Muscle layer of colon (tissue), 2 donors: ENCODE measurements around the gene BCLAF1.

ENCODE experiments used
- H3K27ac ChIP-seq: one replicate; pipeline ENCODE4 v1.7.0; 2013; ENCODE audit warnings: low read depth, mild to moderate bottlenecking, low read length, moderate library complexity
- H3K27me3 ChIP-seq, 2 donors: one replicate each; pipeline ENCODE4 v1.7.0; 2013; ENCODE audit warnings: low read length in 2 of 2, mild to moderate bottlenecking in 2 of 2; ENCODE audit not compliant: insufficient read depth in 2 of 2, control insufficient read depth in 1 of 2
- H3K36me3 ChIP-seq: one replicate; pipeline ENCODE4 v1.7.0; 2013; ENCODE audit warnings: mild to moderate bottlenecking, low read length; ENCODE audit not compliant: insufficient read depth
- H3K4me1 ChIP-seq: one replicate; pipeline ENCODE4 v1.7.0; 2013; ENCODE audit warnings: mild to moderate bottlenecking, low read length; ENCODE audit not compliant: insufficient read depth
- H3K4me3 ChIP-seq, 2 donors: one replicate each; pipeline ENCODE4 v1.7.0; 2013; ENCODE audit warnings: low read length in 2 of 2, low read depth in 1 of 2, mild to moderate bottlenecking in 1 of 2, moderate library complexity in 1 of 2
- H3K9ac ChIP-seq: one replicate; pipeline ENCODE4 v1.7.0; 2013; ENCODE audit warnings: low read length
- H3K9me3 ChIP-seq: one replicate; pipeline ENCODE4 v1.7.0; 2013; ENCODE audit warnings: mild to moderate bottlenecking, low read length
- donor health status: abdominal sarcoma.
- donor health status: Adenocarcinoma of cecum.

BCLAF1 gene

GRCh38 chr6:136274062-136274461, 15.6 kb downstream of the BCLAF1 start:
- no peaks in the 10 kb centered on the region for H3K9me3 ChIP-seq
- H3K36me3 ChIP-seq = peaks cover 55% of the 10 kb centered on the region
- no peaks in the 10 kb centered on the region for H3K27me3 ChIP-seq

GRCh38 chr6:136265101-136265500, 24.5 kb downstream of the BCLAF1 start:
- H3K36me3 ChIP-seq = peaks cover 86% of the 10 kb centered on the region
- no peak overlapping the region for H3K9ac ChIP-seq
- no peaks in the 10 kb centered on the region for H3K27me3 ChIP-seq
- no peak overlapping the region for H3K27ac ChIP-seq
- no peaks in the 10 kb centered on the region for H3K9me3 ChIP-seq
- H3K4me1 ChIP-seq = no peaks in the 10 kb centered on the region
- no peak overlapping the region for H3K4me3 ChIP-seq

More at GRCh38 chr6:136274062-136274461, 15.6 kb downstream of the BCLAF1 start:
- Histone ChIP-seq H3K4me1 (no peaks in the 10 kb centered on the region), H3K27ac (no peak overlapping the region), H3K9ac (no peak overlapping the region), H3K4me3 (no peak overlapping the region)

GRCh38 chr6:136262940-136263339, 26.7 kb downstream of the BCLAF1 start:
- Histone ChIP-seq H3K27me3 (no peaks in the 10 kb centered on the region), H3K36me3 (peaks cover 80% of the 10 kb centered on the region), H3K4me3 (no peak overlapping the region), H3K27ac (no peak overlapping the region), H3K9me3 (no peaks in the 10 kb centered on the region), H3K4me1 (no peaks in the 10 kb centered on the region), H3K9ac (no peak overlapping the region)

- Histone ChIP-seq H3K9me3 (no peaks in the 10 kb centered on the region), H3K36me3 (peaks cover 19% of the 10 kb centered on the region), H3K27ac (no peak overlapping the region), H3K27me3 (no peaks in the 10 kb centered on the region), H3K4me1 (peaks cover 9% of the 10 kb centered on the region), H3K9ac (no peak overlapping the region), H3K4me3 (no peak overlapping the region)
Observed at GRCh38 chr6:136254851-136255466, 34.7 kb downstream of the BCLAF1 start.

GRCh38 chr6:136253734-136254133, 35.9 kb downstream of the BCLAF1 start:
- Histone ChIP-seq H3K4me1 (peaks cover 15% of the 10 kb centered on the region), H3K9me3 (no peaks in the 10 kb centered on the region), H3K27me3 (no peaks in the 10 kb centered on the region), H3K4me3 (no peak overlapping the region), H3K9ac (no peak overlapping the region), H3K27ac (no peak overlapping the region), H3K36me3 (peaks cover 12% of the 10 kb centered on the region)

GRCh38 chr6:136252441-136252840, 37.2 kb downstream of the BCLAF1 start:
- H3K36me3 ChIP-seq = peaks cover 1% of the 10 kb centered on the region
- H3K27ac ChIP-seq = no peak overlapping the region
- H3K9me3 ChIP-seq = no peaks in the 10 kb centered on the region
- no peak overlapping the region for H3K9ac ChIP-seq
- H3K4me1 ChIP-seq = peaks cover 15% of the 10 kb centered on the region
- no peak overlapping the region for H3K4me3 ChIP-seq
- no peaks in the 10 kb centered on the region for H3K27me3 ChIP-seq

- Histone ChIP-seq H3K27me3 (no peaks in the 10 kb centered on the region), H3K27ac (no peak overlapping the region), H3K9me3 (no peaks in the 10 kb centered on the region), H3K9ac (no peak overlapping the region), H3K4me1 (peaks cover 15% of the 10 kb centered on the region), H3K36me3 (no peaks in the 10 kb centered on the region), H3K4me3 (no peak overlapping the region)
Observed at GRCh38 chr6:136251394-136251793, 38.3 kb downstream of the BCLAF1 start.

GRCh38 chr6:136250686-136251008, 39.0 kb downstream of the BCLAF1 start:
- Histone ChIP-seq H3K36me3 (no peaks in the 10 kb centered on the region), H3K4me3 (peak overlapping the region; percentile 83 to 91), H3K9me3 (no peaks in the 10 kb centered on the region), H3K9ac (peak overlapping the region; percentile 31), H3K4me1 (peaks cover 15% of the 10 kb centered on the region), H3K27me3 (no peaks in the 10 kb centered on the region), H3K27ac (no peak overlapping the region)

GRCh38 chr6:136249811-136250685, 39.6 kb downstream of the BCLAF1 start, which contains the start of gene MTFR2:
MTFR2 (minus strand) TSS chr6:136250311; CDS start chr6:136249099, 1,212 bp downstream.
- Histone ChIP-seq H3K9ac (peak within 1 kb of the TSS; percentile 31), H3K27ac (no peak within 1 kb of the TSS), H3K36me3 (no peaks in the 10 kb centered on the region), H3K27me3 (no peaks in the 10 kb centered on the region), H3K4me3 (peak within 1 kb of the TSS; percentile 83 to 91), H3K9me3 (no peaks in the 10 kb centered on the region), H3K4me1 (peaks cover 15% of the 10 kb centered on the region)

- H3K9ac ChIP-seq = no peak overlapping the region
- H3K36me3 ChIP-seq = no peaks in the 10 kb centered on the region
- no peaks in the 10 kb centered on the region for H3K9me3 ChIP-seq
- H3K4me3 ChIP-seq = peak overlapping the region in 1 of 2 donors; percentile 91
- H3K4me1 ChIP-seq = peaks cover 15% of the 10 kb centered on the region
- no peak overlapping the region for H3K27ac ChIP-seq
- H3K27me3 ChIP-seq = no peaks in the 10 kb centered on the region
Observed at GRCh38 chr6:136249336-136249735, 40.3 kb downstream of the BCLAF1 start.

- H3K9ac ChIP-seq = no peak overlapping the region
- H3K9me3 ChIP-seq = no peaks in the 10 kb centered on the region
- no peaks in the 10 kb centered on the region for H3K27me3 ChIP-seq
- no peaks in the 10 kb centered on the region for H3K36me3 ChIP-seq
- H3K4me3 ChIP-seq = no peak overlapping the region
- H3K27ac ChIP-seq = no peak overlapping the region
- H3K4me1 ChIP-seq = no peaks in the 10 kb centered on the region
Observed at GRCh38 chr6:136244061-136244616, 45.5 kb downstream of the BCLAF1 start.
